ENCODE measurements around the gene DAG1.

Gene DAG1

GRCh38 chr3:49556500-49557275, 86.6 kb downstream of the DAG1 start:
- no peak for DNase-seq

GRCh38 chr3:49563040-49563578, 93.0 kb downstream of the DAG1 start:
- DNase-seq, result no peak

- no peak for DNase-seq
Measured at GRCh38 chr3:49563766-49564165, 93.7 kb downstream of the DAG1 start.

GRCh38 chr3:49566312-49566711, 96.2 kb downstream of the DAG1 start:
- no peak for DNase-seq

GRCh38 chr3:49567406-49567805, 97.3 kb downstream of the DAG1 start:
- no peak for DNase-seq

GRCh38 chr3:49568965-49569364, 98.9 kb downstream of the DAG1 start:
- DNase-seq, result no peak

- DNase-seq, result no peak
Measured at GRCh38 chr3:49570028-49570654, 100.1 kb downstream of the DAG1 start.

- no peak for DNase-seq
Measured at GRCh38 chr3:49582177-49582576, 112.1 kb downstream of the DAG1 start.

Measured in NCI-H524 (cell line).